Neuronal stem cell (in vitro differentiated cells): ENCODE results near the gene TBC1D22A.

ENCODE experiments used
- DNase-seq: peaks from one replicate; pipeline ENCODE4 v3.0.0-alpha.2; 2013; ENCODE audit warnings: low spot score
- H2AFZ ChIP-seq: one replicate; pipeline ENCODE4 v1.6.1; 2013; ENCODE audit warnings: mild to moderate bottlenecking, low read length, inconsistent platforms
- H2AK5ac ChIP-seq: 2 replicates; pipeline ENCODE4 v1.6.1; 2013; ENCODE audit warnings: low read depth, mild to moderate bottlenecking, inconsistent platforms, low read length, moderate library complexity, mixed read lengths
- H2BK120ac ChIP-seq: 2 replicates; pipeline ENCODE4 v1.6.1; 2013; ENCODE audit warnings: low read depth, mild to moderate bottlenecking, inconsistent platforms, low read length, moderate library complexity, mixed read lengths
- H2BK12ac ChIP-seq: one replicate; pipeline ENCODE4 v1.6.1; 2013; ENCODE audit warnings: low read length, inconsistent platforms
- H2BK15ac ChIP-seq: 2 replicates; pipeline ENCODE4 v1.6.1; 2013; ENCODE audit warnings: mild to moderate bottlenecking, low read length, inconsistent platforms, mixed read lengths
- H2BK5ac ChIP-seq: one replicate; pipeline ENCODE4 v1.6.1; 2013; ENCODE audit warnings: inconsistent platforms, mild to moderate bottlenecking, low read length, moderate library complexity
- H3K14ac ChIP-seq: one replicate; pipeline ENCODE4 v1.6.1; 2013; ENCODE audit warnings: low read length, inconsistent platforms
- H3K18ac ChIP-seq: 2 replicates; pipeline ENCODE4 v1.6.1; 2013; ENCODE audit warnings: low read length, inconsistent platforms
- H3K23ac ChIP-seq: 2 replicates; pipeline ENCODE4 v1.6.1; 2013; ENCODE audit warnings: low read depth, mild to moderate bottlenecking, mixed read lengths, low read length, inconsistent platforms; ENCODE audit not compliant: poor library complexity
- H3K27ac ChIP-seq: replicated peaks from 3 replicates; pipeline ENCODE4 v1.5.1; 2013; ENCODE audit warnings: low read length, inconsistent platforms
- H3K27me3 ChIP-seq, 3 experiments: 2 replicates each; pipeline ENCODE4 v1.6.1; 2013; ENCODE audit warnings: low read length in 3 of 3, mild to moderate bottlenecking in 2 of 3, inconsistent platforms in 1 of 3, low read depth in 1 of 3, mixed read lengths in 1 of 3, moderate library complexity in 1 of 3; ENCODE audit not compliant: control insufficient read depth in 3 of 3, insufficient read depth in 3 of 3
- H3K36me3 ChIP-seq, 2 donors: replicated peaks in 1 of 2; 2 replicates each; pipeline ENCODE4 v1.6.1; 2013; ENCODE audit warnings: low read length in 2 of 2; ENCODE audit not compliant: control insufficient read depth in 2 of 2, insufficient read depth in 2 of 2
- H3K4ac ChIP-seq: 2 replicates; pipeline ENCODE4 v1.6.1; 2013; ENCODE audit warnings: inconsistent platforms, mild to moderate bottlenecking, low read length, moderate library complexity
- H3K4me1 ChIP-seq, 2 donors: 1 replicate in 1 of 2; 2 replicates in 1 of 2; pipeline ENCODE4 v1.6.1; 2013; ENCODE audit warnings: low read length in 2 of 2, low read depth in 1 of 2; ENCODE audit not compliant: control insufficient read depth in 2 of 2, insufficient read depth in 1 of 2
- H3K4me2 ChIP-seq: one replicate; pipeline ENCODE4 v1.6.1; 2013; ENCODE audit warnings: mild to moderate bottlenecking, low read length, inconsistent platforms; ENCODE audit not compliant: insufficient read depth, poor library complexity, severe bottlenecking
- H3K4me3 ChIP-seq, 2 donors: 2 replicates each; pipeline ENCODE4 v1.5.1; 2013; ENCODE audit warnings: low read length in 2 of 2, mild to moderate bottlenecking in 2 of 2, inconsistent platforms in 1 of 2, moderate library complexity in 1 of 2
- H3K79me1 ChIP-seq: one replicate; pipeline ENCODE4 v1.6.1; 2013; ENCODE audit warnings: low read depth, mild to moderate bottlenecking, inconsistent platforms, low read length, moderate library complexity
- H3K9ac ChIP-seq: one replicate; pipeline ENCODE4 v1.6.1; 2013; ENCODE audit warnings: mild to moderate bottlenecking, low read depth, low read length, inconsistent platforms; ENCODE audit not compliant: poor library complexity
- H3K9me3 ChIP-seq, 2 donors: replicated peaks in 1 of 2; 2 replicates each; pipeline versions ENCODE3 to v1.6.1; 2013; ENCODE audit warnings: low read length in 2 of 2, mild to moderate bottlenecking in 2 of 2, inconsistent platforms in 1 of 2, low read depth in 1 of 2, mixed read lengths in 1 of 2, moderate library complexity in 1 of 2; ENCODE audit not compliant: control insufficient read depth in 2 of 2, insufficient read depth in 1 of 2
- H4K8ac ChIP-seq: one replicate; pipeline ENCODE4 v1.6.1; 2013; ENCODE audit warnings: low read depth, mild to moderate bottlenecking, inconsistent platforms, low read length, moderate library complexity
- H4K91ac ChIP-seq: one replicate; pipeline ENCODE4 v1.6.1; 2013; ENCODE audit warnings: low read length, low read depth, mild to moderate bottlenecking, inconsistent platforms; ENCODE audit not compliant: poor library complexity
- WGBS, 2 donors: extraction: QIAGEN DNeasy Blood & Tissue Kit; methylation state at CpG; one replicate each; pipeline ENCODE4 v1.1.7; 2013; ENCODE audit warnings: missing lambda C conversion rate in 2 of 2, mixed read lengths in 1 of 2; ENCODE audit not compliant: insufficient read length in 2 of 2, insufficient replicate concordance in 1 of 2; ENCODE audit errors: extremely low coverage in 2 of 2; 5-methylcytosine and 5-hydroxymethylcytosine counted together

Gene TBC1D22A

GRCh38 chr22:47098121-47098520 lies 335.7 kb downstream of the TBC1D22A start:
- no CpG with 5 or more reads among the region's 5 CpGs for WGBS, 2 donors
- H3K23ac ChIP-seq: peak overlapping the region; percentile 83
- H2BK15ac ChIP-seq: no peak overlapping the region
- H2BK12ac ChIP-seq: no peak overlapping the region
- peak overlapping the region; percentile 48 for H4K8ac ChIP-seq
- no peak overlapping the region for H3K4me3 ChIP-seq
- H3K27me3 ChIP-seq: no peaks in the 10 kb centered on the region
- H2AFZ ChIP-seq: no peak overlapping the region
- no peak overlapping the region for H4K91ac ChIP-seq
- peaks cover 7 to 15% of the 10 kb centered on the region in 2 donors for H3K9me3 ChIP-seq
- H2BK120ac ChIP-seq: no peak overlapping the region
- H2AK5ac ChIP-seq: peak overlapping the region; percentile 71
- H3K4ac ChIP-seq: no peak overlapping the region
- H3K9ac ChIP-seq: peak overlapping the region; percentile 66
- H3K4me1 ChIP-seq: peaks cover 7 to 9% of the 10 kb centered on the region in 2 donors
- peak overlapping the region; percentile 92 for H3K14ac ChIP-seq
- H3K36me3 ChIP-seq: peaks cover 0 to 2% of the 10 kb centered on the region in 2 donors
- peak overlapping the region; percentile 69 for H2BK5ac ChIP-seq
- H3K27ac ChIP-seq: no peak overlapping the region
- H3K18ac ChIP-seq: peak overlapping the region; percentile 89
- H3K79me1 ChIP-seq: peaks cover 6% of the 10 kb centered on the region
- no peak overlapping the region for H3K4me2 ChIP-seq
- no peak for DNase-seq

GRCh38 chr22:47098554-47098953 lies 336.1 kb downstream of the TBC1D22A start:
- Histone ChIP-seq H3K14ac (peak overlapping the region; percentile 92), H3K36me3 (peaks cover 0 to 2% of the 10 kb centered on the region in 2 donors)

GRCh38 chr22:47100019-47100418 lies 337.6 kb downstream of the TBC1D22A start:
- H2BK120ac ChIP-seq: no peak overlapping the region
- H4K8ac ChIP-seq: no peak overlapping the region
- WGBS, 2 donors: no CpG with 5 or more reads among the region's 2 CpGs

More at GRCh38 chr22:47098554-47098953, 336.1 kb downstream of the TBC1D22A start:
- Histone ChIP-seq H2AK5ac (peak overlapping the region; percentile 71), H3K9ac (peak overlapping the region; percentile 66), H2BK5ac (peak overlapping the region; percentile 69), H4K8ac (peak overlapping the region; percentile 48), H3K23ac (peak overlapping the region; percentile 83), H3K27ac (no peak overlapping the region), H4K91ac (no peak overlapping the region), H3K4me1 (peaks cover 7 to 9% of the 10 kb centered on the region in 2 donors), H2BK15ac (peak overlapping the region; percentile 60), H2BK120ac (no peak overlapping the region), H3K27me3 (no peaks in the 10 kb centered on the region), H3K9me3 (peaks cover 7 to 13% of the 10 kb centered on the region in 2 donors), H2AFZ (no peak overlapping the region), H2BK12ac (no peak overlapping the region), H3K79me1 (peaks cover 6% of the 10 kb centered on the region), H3K18ac (peak overlapping the region; percentile 89), H3K4me2 (no peak overlapping the region), H3K4ac (peak overlapping the region; percentile 56), H3K4me3 (no peak overlapping the region)
- WGBS, 2 donors: no CpG with 5 or more reads among the region's 11 CpGs
- DNase-seq: no peak

DNA sequence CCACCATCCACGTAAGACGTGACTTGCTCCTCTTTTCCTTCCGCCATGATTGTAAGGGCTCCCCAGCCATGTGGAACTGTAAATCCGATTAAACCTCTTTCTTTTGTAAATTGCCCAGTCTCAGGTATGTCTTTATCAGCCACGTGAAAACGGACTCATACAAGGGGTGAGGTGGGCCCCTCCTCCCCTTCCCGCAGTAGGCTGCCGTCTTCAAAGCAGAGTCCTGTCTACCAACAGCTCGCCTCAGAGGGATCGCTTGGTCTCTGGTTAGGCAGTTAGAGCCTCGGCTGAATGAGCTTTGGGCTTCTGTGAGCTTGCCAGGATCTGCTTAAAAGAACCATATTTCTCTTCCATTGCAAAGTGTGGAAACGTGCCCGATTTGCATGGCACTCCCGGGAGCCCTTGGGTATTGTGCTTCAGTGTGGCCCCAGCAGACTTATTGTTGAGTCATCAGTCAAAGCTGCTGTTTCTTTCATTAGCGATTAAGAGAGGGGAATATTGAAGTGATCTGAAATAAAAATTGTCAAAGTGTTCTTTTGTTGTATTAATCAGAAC lies 338.3 kb downstream of the TBC1D22A start:
- WGBS, 2 donors: no CpG with 5 or more reads among the region's 15 CpGs

More at GRCh38 chr22:47100019-47100418, 337.6 kb downstream of the TBC1D22A start:
- no peak overlapping the region for H3K14ac ChIP-seq
- no peak overlapping the region for H3K4me3 ChIP-seq
- H3K27ac ChIP-seq: no peak overlapping the region
- no peak overlapping the region for H3K4me2 ChIP-seq
- no peak overlapping the region for H2BK5ac ChIP-seq
- no peak overlapping the region for H2AK5ac ChIP-seq
- peaks cover 0 to 3% of the 10 kb centered on the region in 2 donors for H3K9me3 ChIP-seq
- H3K36me3 ChIP-seq: no peaks in the 10 kb centered on the region
- no peaks in the 10 kb centered on the region for H3K27me3 ChIP-seq
- H2AFZ ChIP-seq: no peak overlapping the region
- H4K91ac ChIP-seq: no peak overlapping the region
- H3K9ac ChIP-seq: no peak overlapping the region
- peak overlapping the region; percentile 8 for H2BK12ac ChIP-seq
- no peak overlapping the region for H3K4ac ChIP-seq
- peaks cover 6% of the 10 kb centered on the region for H3K79me1 ChIP-seq
- H3K23ac ChIP-seq: peak overlapping the region; percentile 60
- no peak for DNase-seq
- H3K18ac ChIP-seq: peak overlapping the region; percentile 24
- no peak overlapping the region for H2BK15ac ChIP-seq
- H3K4me1 ChIP-seq: peaks cover 7 to 9% of the 10 kb centered on the region in 2 donors

More for the DNA sequence above, 338.3 kb downstream of the TBC1D22A start:
- Histone ChIP-seq H3K23ac (no peak overlapping the region), H3K14ac (peak overlapping the region; percentile 38), H3K4me1 (peaks cover 7 to 9% of the 10 kb centered on the region in 2 donors), H3K9ac (no peak overlapping the region), H3K4me2 (no peak overlapping the region), H3K4me3 (no peak overlapping the region), H3K18ac (no peak overlapping the region), H2BK120ac (no peak overlapping the region), H2AFZ (no peak overlapping the region), H3K27ac (no peak overlapping the region), H3K4ac (no peak overlapping the region), H4K91ac (no peak overlapping the region), H3K9me3 (peaks cover 0 to 3% of the 10 kb centered on the region in 2 donors), H2BK12ac (no peak overlapping the region), H4K8ac (no peak overlapping the region), H3K27me3 (no peaks in the 10 kb centered on the region), H2BK5ac (no peak overlapping the region), H2AK5ac (no peak overlapping the region), H2BK15ac (peak overlapping the region; percentile 18), H3K36me3 (no peaks in the 10 kb centered on the region), H3K79me1 (peaks cover 6% of the 10 kb centered on the region)
- DNase-seq: no peak
